Type B pancreatic cell (in vitro differentiated cells): ENCODE data around the gene LTO1. TPM values are rescaled to one million over a fixed set of nuclear protein-coding genes. Genes with fewer than 3 reads are reported as not detected.

ENCODE experiments used
- DNase-seq: peaks from one replicate; pipeline ENCODE4 v3.0.0; 2021; ENCODE audit warnings: mixed read lengths; ENCODE audit not compliant: unreplicated experiment; ENCODE audit errors: extremely low spot score
- H3K27ac Mint-ChIP-seq: 2 replicates; pipeline ENCODE4 v1.8.0; 2021; ENCODE audit warnings: mild to moderate bottlenecking, mixed read lengths
- H3K27me3 Mint-ChIP-seq: 2 replicates; pipeline ENCODE4 v1.8.0; 2021; ENCODE audit warnings: mixed read lengths
- H3K36me3 Mint-ChIP-seq: 2 replicates; pipeline ENCODE4 v1.8.0; 2021; ENCODE audit warnings: mixed read lengths
- H3K4me1 Mint-ChIP-seq: one replicate; pipeline ENCODE4 v1.8.0; 2021; ENCODE audit warnings: mixed read lengths; ENCODE audit not compliant: unreplicated experiment
- H3K4me3 Mint-ChIP-seq: 2 replicates; pipeline ENCODE4 v1.8.0; 2021; ENCODE audit warnings: mild to moderate bottlenecking, mixed read lengths
- H3K9me3 Mint-ChIP-seq: 2 replicates; pipeline ENCODE4 v1.8.0; 2021; ENCODE audit warnings: mixed read lengths
- total RNA-seq: library from RNA; stranded (reverse); gene quantifications from 2 replicates; pipeline ENCODE4 v1.2.1, GENCODE V29; 2021; ENCODE audit warnings: low replicate concordance
- TF ChIP-seq, protein P1 (sequence below): fragments of 200-600 bp; sonication (generic); conservative IDR thresholded peaks from 2 replicates; pipeline ENCODE4 v1.5.0; 2021; ENCODE audit warnings: antibody characterized with exemption, mild to moderate bottlenecking

Gene LTO1
- total RNA-seq, 1 donor from 2014 or later = 24.6 TPM

DNA sequence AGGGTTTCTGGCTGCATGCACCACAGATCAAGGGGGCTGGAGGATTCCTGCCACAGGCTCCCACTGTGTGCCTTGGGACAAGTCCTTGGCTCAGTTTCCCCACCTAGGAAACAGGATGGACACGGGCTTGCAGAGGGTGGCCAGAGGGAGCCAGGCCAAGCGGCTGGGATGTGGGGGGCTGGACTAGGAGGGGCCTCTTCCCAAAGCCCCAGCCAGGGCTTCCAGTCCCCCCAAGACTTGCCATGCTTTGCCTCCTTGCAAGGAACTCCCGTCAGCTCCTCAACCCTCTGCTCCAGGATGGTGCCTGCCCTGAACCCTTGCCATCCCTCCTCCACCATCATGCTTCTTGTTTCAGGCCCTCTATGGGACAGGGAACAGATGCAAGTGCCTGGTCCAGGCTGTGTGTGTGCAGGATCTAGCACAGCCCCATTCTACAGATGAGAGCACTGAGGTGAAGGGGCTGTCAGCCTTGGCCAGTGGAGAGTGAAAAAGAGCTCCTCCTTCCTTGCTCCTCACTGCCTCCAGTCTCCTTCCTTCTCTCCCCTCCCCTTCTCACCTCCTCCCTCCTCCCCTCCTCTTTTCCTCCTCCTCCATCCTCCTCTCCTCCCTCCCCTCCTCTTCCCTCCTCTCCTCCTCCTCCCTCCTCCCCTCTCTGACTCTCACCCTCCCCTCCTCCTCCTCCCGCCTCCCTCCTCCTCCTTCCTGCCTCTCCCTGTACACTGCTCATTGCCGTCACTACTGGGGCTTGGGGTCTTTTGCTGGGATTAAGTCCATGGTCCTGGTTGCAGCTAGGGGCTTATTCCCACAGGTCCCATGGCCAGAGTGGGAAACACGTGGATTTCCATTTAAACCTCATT, 42.0 kb upstream of the LTO1 start:
- Mint-ChIP-seq H3K36me3 (no peaks in the 10 kb centered on the region), H3K27ac (no peak overlapping the region), H3K27me3 (peaks cover 49% of the 10 kb centered on the region), H3K9me3 (no peaks in the 10 kb centered on the region), H3K4me3 (no peak overlapping the region), H3K4me1 (peaks cover 4% of the 10 kb centered on the region)
- TF ChIP-seq, protein P1, sequence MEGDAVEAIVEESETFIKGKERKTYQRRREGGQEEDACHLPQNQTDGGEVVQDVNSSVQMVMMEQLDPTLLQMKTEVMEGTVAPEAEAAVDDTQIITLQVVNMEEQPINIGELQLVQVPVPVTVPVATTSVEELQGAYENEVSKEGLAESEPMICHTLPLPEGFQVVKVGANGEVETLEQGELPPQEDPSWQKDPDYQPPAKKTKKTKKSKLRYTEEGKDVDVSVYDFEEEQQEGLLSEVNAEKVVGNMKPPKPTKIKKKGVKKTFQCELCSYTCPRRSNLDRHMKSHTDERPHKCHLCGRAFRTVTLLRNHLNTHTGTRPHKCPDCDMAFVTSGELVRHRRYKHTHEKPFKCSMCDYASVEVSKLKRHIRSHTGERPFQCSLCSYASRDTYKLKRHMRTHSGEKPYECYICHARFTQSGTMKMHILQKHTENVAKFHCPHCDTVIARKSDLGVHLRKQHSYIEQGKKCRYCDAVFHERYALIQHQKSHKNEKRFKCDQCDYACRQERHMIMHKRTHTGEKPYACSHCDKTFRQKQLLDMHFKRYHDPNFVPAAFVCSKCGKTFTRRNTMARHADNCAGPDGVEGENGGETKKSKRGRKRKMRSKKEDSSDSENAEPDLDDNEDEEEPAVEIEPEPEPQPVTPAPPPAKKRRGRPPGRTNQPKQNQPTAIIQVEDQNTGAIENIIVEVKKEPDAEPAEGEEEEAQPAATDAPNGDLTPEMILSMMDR = no peak
- DNase-seq = no peak

- Mint-ChIP-seq H3K27me3 (peaks cover 41% of the 10 kb centered on the region), H3K9me3 (no peaks in the 10 kb centered on the region), H3K36me3 (no peaks in the 10 kb centered on the region), H3K27ac (no peak overlapping the region), H3K4me3 (no peak overlapping the region), H3K4me1 (peaks cover 7% of the 10 kb centered on the region)
- no peak for DNase-seq
- TF ChIP-seq, protein P1 = no peak
These were observed 40.9 kb upstream of the LTO1 start for GRCh38 chr11:69716099-69716498.

GRCh38 chr11:69715446-69715845, 40.3 kb upstream of the LTO1 start:
- no peak for DNase-seq
- Mint-ChIP-seq H3K27me3 (peaks cover 35% of the 10 kb centered on the region), H3K4me3 (no peak overlapping the region), H3K36me3 (no peaks in the 10 kb centered on the region), H3K4me1 (peaks cover 7% of the 10 kb centered on the region), H3K9me3 (no peaks in the 10 kb centered on the region), H3K27ac (no peak overlapping the region)
- TF ChIP-seq, protein P1 = no peak

GRCh38 chr11:69711822-69712801, 37.0 kb upstream of the LTO1 start:
- Mint-ChIP-seq H3K4me3 (no peak overlapping the region), H3K27me3 (peaks cover 22% of the 10 kb centered on the region), H3K27ac (no peak overlapping the region), H3K9me3 (no peaks in the 10 kb centered on the region), H3K36me3 (no peaks in the 10 kb centered on the region), H3K4me1 (peaks cover 13% of the 10 kb centered on the region)
- no peak for DNase-seq
- TF ChIP-seq, protein P1 = no peak

DNA sequence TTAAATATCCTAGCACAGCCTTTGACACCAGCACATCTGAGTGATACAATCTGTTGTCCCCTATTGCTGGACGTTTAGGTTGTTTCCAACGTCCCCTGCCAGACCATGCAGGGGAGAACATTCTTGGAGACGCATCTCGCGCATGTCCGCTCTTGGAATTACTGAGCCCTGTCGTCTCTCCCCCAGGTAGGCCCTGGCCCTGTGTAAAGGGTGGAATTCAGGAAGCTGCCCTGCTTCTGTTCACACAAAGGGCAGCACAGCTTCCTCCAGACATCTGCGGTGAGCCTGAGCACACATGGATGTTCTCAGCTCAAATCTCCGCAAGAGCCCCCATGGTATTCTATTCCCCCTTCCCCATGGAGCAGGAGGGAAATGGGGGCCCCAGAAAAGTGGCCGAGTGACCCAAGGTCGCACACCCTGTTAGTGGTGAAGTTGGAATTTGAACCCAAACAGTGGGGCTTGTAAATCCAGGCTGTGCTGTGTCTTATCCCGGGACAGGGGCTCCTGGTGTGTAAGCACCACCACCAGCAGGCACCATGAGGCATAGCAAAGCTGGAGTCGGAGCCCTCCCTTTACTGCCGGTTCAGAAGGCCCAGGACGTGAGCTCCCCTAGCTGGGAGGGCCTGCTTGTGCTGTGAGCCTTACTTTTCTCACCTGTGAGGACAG, 33.7 kb upstream of the LTO1 start:
- no peaks in the 10 kb centered on the region for H3K9me3 Mint-ChIP-seq
- no peak overlapping the region for H3K27ac Mint-ChIP-seq
- H3K4me1 Mint-ChIP-seq = peaks cover 26% of the 10 kb centered on the region
- peaks cover 40% of the 10 kb centered on the region for H3K27me3 Mint-ChIP-seq
- no peaks in the 10 kb centered on the region for H3K36me3 Mint-ChIP-seq
- DNase-seq = no peak
- TF ChIP-seq, protein P1 = no peak
- H3K4me3 Mint-ChIP-seq = no peak overlapping the region
